ENCODE measurements around the gene FCRL5.

Gene FCRL5

GRCh38 chr1:157540160-157540748 is 12.1 kb downstream of the FCRL5 start:
- CTCF ChIA-PET: interaction anchor here (0.6 kb wide), 1 partner anchor 28 kb away, joined by 3 read pairs; no protein-coding TSS in a partner anchor
- H3K27ac ChIP-seq (ENCODE audit: extremely low read depth, low read depth, low read length): no peak overlapping the region

GRCh38 chr1:157539568-157539967 is 12.7 kb downstream of the FCRL5 start:
- CTCF ChIA-PET: interaction anchor here (0.6 to 1.0 kb wide), 3 partner anchors 29 to 41 kb away, joined by 3 to 4 read pairs (median 3); no protein-coding TSS in a partner anchor
- POLR2A ChIA-PET: no interaction called here
- H3K4me1 ChIP-seq (ENCODE audit: control insufficient read depth, insufficient read depth, low read length): no peaks in the 10 kb centered on the region
- TF ChIP-seq ZNF18 (tag by site-specific recombination; IDR thresholded peaks at IDR 0.05) (no peak), ZNF571 (tag by site-specific recombination; IDR thresholded peaks at IDR 0.05) (no peak), SP2 (tag by site-specific recombination; IDR thresholded peaks at IDR 0.05) (no peak), KLF9 (tag by site-specific recombination; IDR thresholded peaks at IDR 0.05; ENCODE audit: low read depth) (no peak), ZNF654 (tag by site-specific recombination; IDR thresholded peaks at IDR 0.05; ENCODE audit: low read depth) (no peak), ZNF2 (tag by site-specific recombination; IDR thresholded peaks at IDR 0.05) (no peak), GLI2 (tag by site-specific recombination; IDR thresholded peaks at IDR 0.05; ENCODE audit: borderline replicate concordance, low read depth) (no peak), MZF1 (tag by site-specific recombination; IDR thresholded peaks at IDR 0.05; ENCODE audit: borderline replicate concordance) (no peak), PRDM1 (tag by site-specific recombination; IDR thresholded peaks at IDR 0.05) (no peak), KLF1 (tag by site-specific recombination; IDR thresholded peaks at IDR 0.05) (no peak), ZSCAN23 (tag by site-specific recombination; IDR thresholded peaks at IDR 0.05) (no peak), ZNF692 (tag by site-specific recombination; IDR thresholded peaks at IDR 0.05) (no peak)

More at GRCh38 chr1:157540160-157540748, 12.1 kb downstream of the FCRL5 start:
- Histone ChIP-seq H3K36me3 (ENCODE audit: control insufficient read depth in 2 of 2, insufficient read depth in 1 of 2, low read length in 2 of 2) (no peaks in the 10 kb centered on the region), H3K4me1 (ENCODE audit: control insufficient read depth, insufficient read depth, low read length) (no peaks in the 10 kb centered on the region), H3K9me3 (ENCODE audit: control insufficient read depth, insufficient read depth, low read depth, low read length) (no peaks in the 10 kb centered on the region), H3K4me3 (ENCODE audit: low read depth, low read length) (no peak overlapping the region)
- TF ChIP-seq ZNF830 (tag by site-specific recombination; IDR thresholded peaks at IDR 0.05; ENCODE audit: low read depth): no peak
- TF ChIP-seq ZNF521 (tag by site-specific recombination; IDR thresholded peaks at IDR 0.05): no peak
- TF ChIP-seq ZBTB10 (tag by site-specific recombination; IDR thresholded peaks at IDR 0.05): no peak
- no peak for TF ChIP-seq ZNF16 (tag by site-specific recombination; IDR thresholded peaks at IDR 0.05; ENCODE audit: low read depth)
- no peak for TF ChIP-seq ZNF596 (tag by site-specific recombination; IDR thresholded peaks at IDR 0.05)
- no peak for TF ChIP-seq ZNF843 (tag by site-specific recombination; IDR thresholded peaks at IDR 0.05)
- no peak for TF ChIP-seq ZNF18 (tag by site-specific recombination; IDR thresholded peaks at IDR 0.05)
- TF ChIP-seq ZNF175 (tag by site-specific recombination; IDR thresholded peaks at IDR 0.05): no peak
- no peak for TF ChIP-seq ZNF610 (tag by site-specific recombination; IDR thresholded peaks at IDR 0.05; ENCODE audit: borderline replicate concordance)
- TF ChIP-seq ZNF747 (tag by site-specific recombination; IDR thresholded peaks at IDR 0.05): no peak
- no peak for TF ChIP-seq HOXC10 (CRISPR knock-in tag; IDR thresholded peaks at IDR 0.05)
- no peak for TF ChIP-seq SP3 (tag by site-specific recombination; IDR thresholded peaks at IDR 0.05)
- TF ChIP-seq ZNF513 (tag by site-specific recombination; IDR thresholded peaks at IDR 0.05): no peak
- POLR2A ChIA-PET: no interaction called here

More at GRCh38 chr1:157539568-157539967, 12.7 kb downstream of the FCRL5 start:
- Histone ChIP-seq H3K4me3 (ENCODE audit: low read depth, low read length) (no peak overlapping the region), H3K27ac (ENCODE audit: extremely low read depth, low read depth, low read length) (no peak overlapping the region), H3K9me3 (ENCODE audit: control insufficient read depth, insufficient read depth, low read depth, low read length) (no peaks in the 10 kb centered on the region), H3K36me3 (ENCODE audit: control insufficient read depth in 2 of 2, insufficient read depth in 1 of 2, low read length in 2 of 2) (no peaks in the 10 kb centered on the region)
